H1 (cell line): ENCODE measurements around the gene VGLL4. TPM values are rescaled to one million over a fixed set of nuclear protein-coding genes. Genes with fewer than 3 reads are reported as not detected.

ENCODE experiments used
- RNF2 ChIP-seq: fragments of 200-900, 300-1000 bp; sonication (generic); IDR thresholded peaks from 2 replicates; pipeline ENCODE4 v1.7.1; 2016; ENCODE audit warnings: borderline replicate concordance, low read depth, mild to moderate bottlenecking, antibody characterized with exemption, low read length; ENCODE audit not compliant: poor library complexity, severe bottlenecking; ENCODE audit errors: missing control alignments
- polyA plus RNA-seq, 7 experiments: library from polyadenylated mRNA; depleted of rRNA in 3 of 7; stranded (reverse) in 5 of 7; unstranded in 2 of 7; fragments of >200 nt in 5 of 7; fragments of 200-250 nt in 2 of 7; gene quantifications; 1 replicate in 5 of 7; 2 replicates in 1 of 7; 4 replicates in 1 of 7; pipeline versions ENCODE4 v1.2.1 to v1.2.3, GENCODE V29; 2011 to 2013; ENCODE audit warnings: missing spikeins in 2 of 7, mixed read lengths in 2 of 7
- total RNA-seq: library from RNA; stranded (reverse); fragmentation: NEBNext Ultra II Directional; extraction: Animal tissue kit (Norgen Biotek cat#: 25700); gene quantifications from 2 replicates; pipeline ENCODE4 v1.2.1, GENCODE V29; 2021

Gene VGLL4
- total and polyA plus RNA-seq, 2 of the 8 experiments (the other 6 are each of a cell fraction or from before 2014, with no cell fraction given), result 45.1 to 50.0 TPM

GRCh38 chr3:11641316-11641682, 2.4 kb downstream of the VGLL4 start (continued):
- no peak for TF ChIP-seq RNF2
- TF ChIP-seq, all 59 proteins: peak for 0
